GM18499 (cell line): ENCODE results near the gene TJP3.
"Not testable (repeated sequence)": the region's sequence is repeated elsewhere in the genome, so short reads cannot be mapped to it uniquely, and the experiment has no call there.

Experiments used
- ATAC-seq: cut with Tn5 transposase; IDR thresholded peaks from one replicate; pipeline ENCODE4 v1.9.1; 2021; ENCODE audit warnings: moderate number of reproducible peaks; ENCODE audit not compliant: insufficient read depth, unreplicated experiment

The TJP3 gene

DNA sequence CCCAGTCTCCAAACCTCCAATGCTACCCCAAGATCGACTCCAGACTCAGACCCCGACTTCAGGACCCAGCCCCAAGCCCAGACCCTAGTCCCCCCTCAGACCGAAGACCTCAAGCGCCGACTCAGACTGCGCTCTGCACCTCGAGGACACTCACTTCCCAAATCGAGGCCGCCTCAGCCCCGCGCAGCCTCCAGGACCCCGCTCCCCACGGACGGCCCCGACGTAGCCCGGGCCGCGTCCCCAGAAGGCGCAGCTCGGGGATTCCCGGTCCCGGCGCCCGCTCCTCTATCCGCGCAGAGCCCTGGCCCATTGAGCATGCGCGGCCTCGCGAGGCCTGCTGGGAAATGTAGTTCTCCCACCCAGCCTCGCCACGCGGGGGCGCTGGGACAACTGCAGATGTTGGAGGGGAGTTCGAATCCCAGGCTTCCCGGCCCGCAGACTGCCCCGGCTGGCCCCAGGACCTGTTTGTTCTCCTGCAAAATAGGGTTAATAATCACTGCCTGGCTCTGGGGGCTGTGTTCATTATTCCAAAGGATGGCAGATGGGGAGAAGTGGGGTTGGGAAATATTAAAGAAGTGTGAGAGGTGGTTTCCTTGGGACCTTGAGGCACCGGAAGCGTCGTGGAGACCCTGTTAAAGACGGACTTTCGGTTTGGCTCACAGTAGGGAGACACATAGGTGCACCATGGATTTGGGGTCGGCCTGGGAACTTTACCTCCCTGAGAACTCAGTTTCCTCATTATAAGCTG, 53.4 kb downstream of the TJP3 start, which contains the start of gene APBA3:
TSS of gene APBA3 (minus strand) at position 311 of the 748 bp plus-strand sequence. CDS start 1,428 bp downstream, outside the sequence.
- no peak for ATAC-seq

DNA sequence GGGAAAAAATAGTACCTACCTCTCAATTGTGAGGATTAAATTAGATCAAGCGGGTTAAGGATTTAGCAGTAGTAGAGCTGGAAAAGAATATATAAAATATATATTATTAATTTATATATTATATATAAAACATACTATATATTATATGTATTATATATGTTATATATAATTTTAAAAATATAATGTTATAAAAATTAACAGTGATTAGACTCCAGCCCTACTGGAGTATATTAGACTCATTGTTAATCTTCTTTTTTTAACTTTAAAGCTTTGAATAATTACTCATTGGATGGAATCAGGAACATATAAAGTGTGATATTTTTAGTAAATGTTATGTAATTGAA, 53.9 kb downstream of the TJP3 start:
- no peak for ATAC-seq

DNA sequence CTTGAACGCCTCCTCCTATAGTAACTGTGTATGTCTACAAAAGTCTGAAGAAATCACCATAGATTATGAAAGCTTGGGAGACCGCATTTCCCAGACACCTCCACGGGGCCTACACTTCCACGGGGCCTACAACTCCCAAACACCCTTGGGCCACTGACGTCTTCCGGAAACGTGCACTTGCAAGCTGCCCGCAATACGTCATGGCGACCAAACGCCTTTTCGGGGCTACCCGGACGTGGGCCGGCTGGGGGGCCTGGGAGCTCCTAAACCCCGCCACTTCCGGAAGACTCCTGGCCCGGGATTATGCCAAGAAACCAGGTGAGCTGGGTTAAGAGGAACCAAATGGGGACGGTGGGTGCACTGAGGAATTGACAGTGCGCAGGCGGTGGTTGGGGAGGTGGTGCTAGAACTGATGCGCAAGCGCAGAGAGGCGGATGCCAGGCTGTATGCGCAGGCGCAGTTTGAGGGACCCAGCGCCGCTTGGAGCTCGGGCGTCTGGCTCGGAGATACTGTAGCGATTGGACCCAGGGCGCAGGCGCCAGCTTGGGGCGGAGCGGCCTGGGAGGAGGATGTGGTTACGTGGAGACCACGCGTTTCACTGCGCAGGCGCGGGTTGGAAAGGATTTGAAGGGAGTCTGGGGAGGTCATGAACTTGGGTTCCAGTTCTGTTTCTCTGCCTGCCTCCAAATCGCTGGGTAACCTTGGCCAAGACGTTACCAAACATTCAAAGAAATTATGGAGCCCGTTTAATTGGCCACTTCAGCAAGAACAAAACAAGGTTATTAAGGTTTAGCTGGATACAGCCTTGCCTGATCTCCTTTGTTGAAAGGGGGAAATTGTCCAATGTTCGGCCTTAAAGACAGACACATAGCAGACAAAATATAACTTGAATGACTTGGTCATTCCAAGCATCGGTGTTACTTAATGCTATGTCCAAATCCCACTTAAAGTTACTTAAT, 54.6 kb downstream of the TJP3 start, which contains the start of gene MRPL54:
TSS of gene MRPL54 (plus strand) at position 182 of the 959 bp plus-strand sequence. CDS start at position 201, 19 bp downstream.
- peak; percentile 52 for ATAC-seq

DNA sequence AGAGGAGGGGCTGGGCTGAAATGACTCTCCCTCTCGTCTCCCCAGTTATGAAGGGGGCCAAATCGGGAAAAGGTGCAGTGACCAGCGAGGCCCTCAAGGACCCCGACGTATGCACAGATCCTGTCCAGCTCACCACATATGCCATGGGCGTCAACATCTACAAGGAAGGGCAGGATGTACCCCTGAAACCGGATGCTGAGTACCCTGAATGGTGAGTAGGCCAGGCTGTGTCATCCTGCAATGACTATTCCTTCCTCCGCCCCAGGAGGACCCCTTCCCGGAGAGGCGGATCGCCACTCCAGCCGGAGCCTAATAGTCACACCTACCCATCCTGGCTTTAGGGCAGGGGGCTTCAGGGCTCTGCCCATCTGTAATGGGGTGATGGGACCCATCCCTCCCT, 56.9 kb downstream of the TJP3 start:
- no peak for ATAC-seq

DNA sequence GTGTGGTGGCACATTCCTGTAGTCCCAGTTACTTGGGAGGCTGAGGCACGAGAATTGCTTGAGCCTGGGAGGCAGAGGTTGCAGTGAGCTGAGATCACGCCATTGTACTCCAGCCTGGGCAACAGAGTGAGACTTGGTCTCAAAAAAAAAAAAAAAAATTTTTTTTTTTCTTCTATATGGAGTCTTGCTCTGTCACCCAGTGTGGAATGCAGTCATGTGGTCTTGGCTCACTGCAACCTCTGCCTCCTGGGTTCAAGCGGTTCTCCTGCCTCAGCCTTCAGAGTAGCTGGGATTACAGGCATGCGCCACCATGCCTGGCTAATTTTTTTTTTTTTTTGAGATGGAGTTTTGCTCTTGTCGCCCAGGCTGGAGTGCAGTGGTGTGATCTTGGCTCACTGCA, 57.6 kb downstream of the TJP3 start:
- not testable (repeated sequence) for ATAC-seq

DNA sequence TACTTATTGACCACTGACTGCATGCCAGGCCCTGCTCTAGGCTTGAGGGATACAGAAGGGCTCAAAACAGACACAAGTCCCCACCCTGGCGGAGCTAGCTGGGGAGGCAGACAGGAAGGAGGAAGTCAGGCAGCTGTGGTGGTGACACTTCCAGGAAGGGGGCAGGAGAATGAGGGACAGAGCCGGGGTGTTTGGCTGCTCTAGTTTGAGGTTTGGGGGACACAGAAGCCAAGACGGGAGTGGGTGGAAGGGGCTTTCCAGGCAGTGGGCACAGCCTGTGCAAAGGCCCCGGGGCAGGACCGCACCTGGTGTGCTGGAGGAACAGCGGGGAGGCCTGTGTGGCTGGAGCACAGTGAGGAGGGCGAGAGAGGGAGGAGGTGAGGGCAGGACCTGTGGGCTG, 58.3 kb downstream of the TJP3 start:
- no peak for ATAC-seq

DNA sequence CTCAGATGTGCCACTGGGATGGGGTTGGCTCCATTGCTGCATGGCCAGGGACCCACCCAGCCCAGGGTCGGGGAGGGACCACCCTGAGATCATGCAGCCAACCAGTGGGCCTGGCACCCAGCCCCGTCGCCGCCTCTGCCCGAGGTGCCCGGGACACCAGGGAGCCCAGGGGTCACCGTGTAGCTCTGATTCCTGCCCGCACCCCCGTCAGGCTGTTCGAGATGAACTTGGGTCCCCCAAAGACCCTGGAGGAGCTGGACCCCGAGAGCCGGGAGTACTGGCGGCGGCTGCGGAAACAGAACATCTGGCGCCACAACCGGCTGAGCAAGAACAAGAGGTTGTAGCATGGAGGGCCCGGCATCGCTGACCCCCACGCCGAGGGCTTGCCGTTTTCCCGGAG, 58.9 kb downstream of the TJP3 start:
- no peak for ATAC-seq

DNA sequence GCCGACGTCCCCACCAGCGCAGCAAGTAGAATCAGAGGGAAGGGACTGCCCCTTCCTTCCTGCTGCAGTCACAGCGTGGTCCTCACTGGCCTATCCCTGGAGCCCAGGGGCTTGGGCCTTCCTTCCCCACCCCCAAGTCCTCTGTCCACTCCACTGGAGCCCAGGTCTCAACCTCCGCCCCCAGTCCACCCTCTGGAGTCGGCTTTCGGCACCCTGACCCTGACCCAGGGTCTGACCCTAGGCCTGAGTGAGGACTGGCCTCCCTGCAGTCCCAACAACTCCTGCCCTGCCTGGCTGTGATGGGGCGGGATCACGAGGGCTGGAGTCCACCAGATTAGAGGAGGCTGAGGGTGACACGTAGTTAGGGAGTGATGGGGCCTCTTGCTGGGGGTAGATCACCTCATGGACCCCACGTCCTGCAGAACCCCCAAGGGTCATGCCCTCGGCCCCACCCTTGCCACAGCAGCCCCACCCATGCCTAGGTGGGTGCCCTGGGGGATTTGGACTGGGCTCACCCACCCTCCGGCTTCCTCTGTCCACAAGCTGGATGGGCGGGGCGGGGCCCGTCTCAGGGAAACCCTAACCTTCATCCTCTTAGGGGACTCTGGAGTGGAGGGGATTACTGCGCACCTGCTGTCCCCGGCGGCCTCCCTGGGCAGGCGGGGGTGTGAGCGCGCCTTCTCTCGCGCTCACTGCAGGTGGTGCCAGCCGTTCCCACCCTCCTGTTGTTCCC, 60.0 kb downstream of the TJP3 start:
- ATAC-seq: no peak

DNA sequence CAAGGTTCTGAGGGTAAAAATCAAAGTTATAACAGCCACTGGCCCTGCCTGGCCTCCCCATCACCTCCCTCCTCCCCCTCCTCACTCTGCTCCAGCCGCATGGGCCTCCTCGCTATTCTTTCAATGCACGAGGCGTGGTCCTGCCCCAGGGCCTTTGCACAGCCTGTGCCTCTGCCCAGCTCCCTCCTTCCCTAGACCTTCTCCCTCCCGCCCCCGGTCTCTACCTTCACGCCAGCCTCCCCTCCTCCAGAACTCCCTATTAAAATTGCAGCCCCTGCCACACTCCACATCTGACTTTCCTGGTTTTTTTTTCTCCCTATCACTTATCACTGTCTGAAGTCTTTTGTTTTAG, 60.5 kb downstream of the TJP3 start:
- ATAC-seq: no peak

DNA sequence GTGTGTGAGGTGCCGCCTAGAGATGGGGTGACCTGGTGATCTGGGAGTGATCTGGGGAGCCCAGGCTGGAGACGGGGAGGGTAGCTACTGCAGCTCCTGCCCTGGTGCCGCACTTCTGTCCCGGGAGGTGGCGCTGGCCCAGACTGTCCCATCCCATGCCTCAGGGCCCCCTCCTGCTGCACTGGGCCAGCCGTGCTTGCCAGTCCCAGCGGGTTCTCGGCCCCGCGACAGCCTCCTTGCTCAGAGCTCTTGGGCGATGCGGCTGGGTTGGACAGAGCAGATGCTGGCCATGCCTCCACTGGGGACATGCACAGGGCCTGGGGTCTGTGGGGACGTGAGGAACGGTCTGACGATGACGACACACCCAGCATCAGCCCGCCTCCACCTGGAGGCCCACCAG, 61.3 kb downstream of the TJP3 start:
- no peak for ATAC-seq

DNA sequence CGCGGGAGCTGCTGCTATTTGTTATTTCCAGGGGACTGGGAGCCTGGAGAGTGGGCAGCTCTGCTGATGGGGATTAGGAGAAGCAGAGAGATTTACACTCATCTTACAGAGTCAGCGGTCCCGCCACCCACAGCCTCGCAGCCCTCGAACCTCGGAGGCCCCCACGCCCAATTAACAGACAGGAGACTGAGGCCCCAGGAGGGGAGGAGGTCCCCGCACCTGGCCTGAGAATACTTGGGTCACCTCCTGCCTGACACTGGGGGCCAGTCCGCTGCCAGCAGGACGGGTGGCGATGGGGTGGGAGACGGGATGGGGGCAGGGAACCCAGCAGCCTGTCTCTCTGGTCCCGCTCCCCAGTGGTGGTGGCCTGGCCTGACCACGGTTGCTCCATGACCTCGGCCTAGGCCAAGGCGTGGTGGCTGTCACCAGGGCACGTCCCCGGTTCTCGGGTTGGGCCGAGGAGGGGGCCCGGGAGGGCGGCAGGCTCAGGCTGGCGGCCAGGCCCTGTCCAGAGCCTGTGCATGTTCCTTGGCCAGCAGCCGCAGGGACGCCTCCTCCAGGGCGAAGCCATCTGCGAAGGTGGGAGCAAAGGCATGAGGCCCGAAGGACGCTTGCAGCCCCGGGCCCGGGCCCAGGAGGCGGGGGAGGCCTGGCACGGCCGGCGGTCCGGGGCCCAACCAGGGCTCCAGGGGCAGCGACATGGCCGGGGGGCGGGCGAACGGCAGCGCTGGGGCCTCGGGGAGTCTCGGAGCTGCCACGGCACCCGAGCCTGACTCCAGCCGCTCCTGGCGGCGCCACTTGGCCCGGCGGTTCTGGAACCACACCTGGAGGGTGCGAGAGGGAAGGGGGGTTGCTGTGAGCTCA, 62.2 kb downstream of the TJP3 start:
- ATAC-seq: no peak

DNA sequence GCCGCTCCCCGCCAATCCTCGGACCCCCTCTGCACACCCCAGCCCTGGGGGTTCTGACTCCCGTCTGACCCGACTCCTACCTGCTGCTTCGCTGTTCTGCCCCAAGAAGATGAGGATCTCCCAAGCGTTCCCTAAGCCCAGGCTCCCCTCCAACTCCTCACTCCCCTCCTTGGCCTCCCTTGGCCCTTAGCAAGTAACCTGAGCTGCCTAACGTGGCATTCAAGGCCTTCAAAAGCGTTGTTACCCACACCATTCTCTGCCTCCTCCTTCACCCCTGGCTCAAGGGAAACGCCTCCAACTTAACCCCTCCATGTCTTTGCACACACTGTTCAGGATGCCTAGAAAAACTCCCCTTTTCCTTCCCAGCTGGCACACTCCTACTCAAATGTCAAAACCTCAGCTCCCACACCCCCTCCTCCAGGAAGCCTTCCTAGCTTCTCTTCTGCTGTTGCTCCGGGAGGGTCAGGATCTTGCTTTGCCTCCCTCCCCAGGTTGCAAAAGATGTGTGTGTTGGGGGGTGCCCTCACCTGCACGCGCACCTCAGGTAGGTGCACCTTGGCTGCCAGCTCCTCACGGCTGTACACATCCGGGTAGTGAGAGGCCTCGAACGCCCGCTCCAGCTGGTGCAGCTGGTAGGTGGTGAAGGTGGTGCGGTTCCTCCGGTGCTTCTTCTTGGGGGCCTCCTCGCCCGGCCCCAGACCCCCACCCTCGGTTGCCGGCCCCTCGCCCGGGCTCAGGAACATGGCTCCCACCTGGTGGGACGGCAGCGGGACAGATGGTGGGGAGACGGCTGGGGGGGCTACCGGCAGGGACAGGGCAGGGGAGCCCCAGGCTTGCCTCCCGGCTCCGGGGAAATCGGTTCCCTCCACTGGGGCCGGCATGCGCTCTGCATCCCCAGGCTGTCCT, 63.1 kb downstream of the TJP3 start:
- no peak for ATAC-seq

DNA sequence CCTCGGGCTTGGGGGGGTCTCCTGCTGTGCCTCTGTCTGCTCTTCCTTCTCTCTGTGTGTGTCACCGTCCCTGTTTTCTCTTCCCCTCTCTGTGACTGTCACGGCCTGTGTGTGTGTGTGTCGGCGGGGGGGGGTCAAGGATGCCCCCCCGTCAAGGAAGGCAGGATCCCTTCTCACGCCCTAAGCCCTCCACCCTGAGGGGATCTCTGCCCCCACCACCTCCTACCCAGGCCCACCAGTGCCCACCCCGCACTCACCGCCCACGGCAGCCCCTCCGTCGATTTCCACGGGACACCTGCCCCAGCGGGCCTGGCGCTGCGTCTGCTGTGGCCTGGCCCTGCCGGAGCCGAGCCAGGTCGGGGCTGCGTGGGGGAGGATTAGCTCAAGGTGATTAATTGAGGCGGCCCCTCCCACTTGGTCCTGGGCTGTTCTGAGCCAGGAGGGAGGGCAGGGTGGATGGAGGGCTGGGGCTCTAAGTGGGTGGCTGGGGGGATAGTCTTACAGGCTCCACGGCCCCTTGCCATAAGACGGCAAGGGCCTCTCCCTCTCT, 63.8 kb downstream of the TJP3 start, which contains the start of gene RAX2:
TSS of gene RAX2 (minus strand) at position 323 of the 550 bp plus-strand sequence. CDS start 486 bp downstream, outside the sequence.
- ATAC-seq: no peak

DNA sequence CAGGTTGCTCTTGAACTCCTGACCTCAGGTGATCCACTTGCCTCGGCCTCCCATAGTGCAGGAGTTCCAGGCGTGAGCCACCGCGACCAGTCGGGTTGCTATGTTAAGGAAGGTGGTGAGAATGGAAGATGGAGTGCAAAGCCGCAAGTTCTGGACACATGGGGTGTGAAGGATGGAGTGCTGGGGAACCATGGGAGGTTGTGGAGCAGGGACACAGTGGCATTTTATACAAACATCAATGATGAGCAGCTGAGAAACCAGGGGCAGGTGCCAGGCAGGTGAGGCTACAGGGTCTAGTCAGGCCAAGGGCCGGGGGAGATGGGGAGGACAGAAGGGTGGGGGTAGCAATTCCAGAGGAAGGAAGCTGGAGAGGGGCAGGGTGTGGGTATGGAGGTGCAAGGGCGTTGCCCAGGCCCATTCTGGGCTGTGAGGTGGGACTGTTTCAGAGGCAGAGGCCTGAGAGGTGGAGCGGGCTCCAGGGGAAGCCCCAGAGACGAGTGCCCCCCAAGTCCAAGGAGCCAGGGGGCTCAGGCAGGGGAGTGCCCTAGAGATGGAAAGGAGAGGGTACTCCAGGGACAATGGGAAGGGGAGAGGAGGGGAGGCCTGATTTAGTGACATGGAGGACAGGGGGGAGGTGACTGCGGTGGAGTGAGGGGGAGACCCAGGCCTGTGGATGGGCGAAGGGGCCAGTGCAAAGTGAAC, 65.8 kb downstream of the TJP3 start:
- ATAC-seq: no peak

DNA sequence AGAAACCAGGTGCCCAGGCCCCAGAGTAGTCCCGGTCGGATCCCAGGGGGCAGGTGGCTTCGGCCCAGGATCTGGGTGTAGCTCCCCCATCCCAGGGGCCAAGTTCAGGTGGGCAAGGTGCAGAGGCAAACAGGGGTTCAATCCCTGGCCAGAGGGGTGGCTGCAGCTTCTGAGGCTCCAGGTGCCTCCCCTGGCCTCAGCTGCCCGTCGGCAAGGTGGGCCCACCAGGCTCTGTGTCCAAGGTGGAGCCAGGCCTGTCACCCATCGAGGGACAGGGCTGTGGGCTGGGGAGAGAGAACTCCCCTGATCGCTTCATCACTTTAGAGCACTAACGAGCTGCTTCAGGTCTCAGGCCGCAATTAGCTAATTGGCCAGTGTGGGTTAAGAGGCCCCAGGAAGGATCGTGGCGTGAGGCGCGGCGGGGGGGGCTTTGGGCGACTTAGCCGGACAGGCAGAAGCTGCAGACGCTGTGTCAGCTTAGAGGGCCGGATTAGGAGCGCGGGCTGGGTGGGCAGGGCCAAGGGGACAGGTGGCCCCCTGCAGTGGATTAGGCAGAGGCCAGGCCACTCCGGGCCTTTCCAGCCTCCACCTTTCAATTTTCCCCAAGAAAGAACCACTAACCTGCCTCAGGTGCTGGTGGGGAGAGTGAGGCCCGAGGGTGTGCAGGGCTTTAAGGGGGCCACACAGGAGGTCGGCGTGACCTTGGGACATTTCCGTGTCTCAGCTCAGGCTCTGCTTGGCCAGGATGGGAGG, 66.6 kb downstream of the TJP3 start:
- no peak for ATAC-seq

DNA sequence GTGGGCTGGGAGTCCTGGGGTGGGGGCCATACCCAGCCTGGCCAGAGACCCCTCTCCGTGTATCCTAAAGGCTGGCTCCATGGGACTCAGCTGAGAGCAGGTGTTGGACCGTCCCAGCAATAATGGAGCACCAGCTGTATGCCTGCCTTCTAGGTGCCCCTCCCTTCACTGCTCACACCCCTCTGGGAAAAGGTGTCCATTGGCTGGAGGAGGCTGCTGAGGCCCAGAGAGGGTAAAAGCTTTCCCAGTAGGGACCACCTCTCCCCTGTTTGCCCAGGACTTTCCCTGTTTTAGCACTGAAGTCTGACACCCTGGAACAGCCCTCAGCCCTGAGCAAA, 67.2 kb downstream of the TJP3 start:
- no peak for ATAC-seq

DNA sequence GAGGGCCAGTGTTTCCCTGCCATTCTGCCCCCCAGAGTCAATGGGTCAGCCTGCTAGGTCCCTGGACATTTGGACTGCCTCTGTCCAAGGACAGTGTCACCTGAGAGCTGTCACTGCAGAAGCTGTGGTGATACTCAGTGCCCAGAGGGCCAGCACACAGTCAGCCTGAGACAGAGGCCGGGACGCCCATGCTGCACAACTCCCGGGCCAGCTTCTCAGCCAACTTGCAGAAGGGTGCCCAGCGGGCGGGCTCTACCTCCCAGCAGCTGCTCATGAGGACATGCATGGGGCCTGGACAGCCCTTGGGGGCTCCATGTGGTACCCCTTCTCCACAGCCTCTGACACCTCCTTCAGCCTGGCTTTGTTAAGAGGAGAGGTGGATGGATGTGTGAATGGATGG, 67.6 kb downstream of the TJP3 start:
- no peak for ATAC-seq
